Superior temporal gyrus (tissue), 1 donor: ENCODE results near the gene VWA5A.
"Not testable (repeated sequence)": the region's sequence is repeated elsewhere in the genome, so short reads cannot be mapped to it uniquely, and the experiment has no call there.

Source experiments
- DNase-seq: peaks from one replicate; pipeline ENCODE4 v3.0.0-alpha.2; 2016; ENCODE audit errors: extremely low spot score

VWA5A gene

DNA sequence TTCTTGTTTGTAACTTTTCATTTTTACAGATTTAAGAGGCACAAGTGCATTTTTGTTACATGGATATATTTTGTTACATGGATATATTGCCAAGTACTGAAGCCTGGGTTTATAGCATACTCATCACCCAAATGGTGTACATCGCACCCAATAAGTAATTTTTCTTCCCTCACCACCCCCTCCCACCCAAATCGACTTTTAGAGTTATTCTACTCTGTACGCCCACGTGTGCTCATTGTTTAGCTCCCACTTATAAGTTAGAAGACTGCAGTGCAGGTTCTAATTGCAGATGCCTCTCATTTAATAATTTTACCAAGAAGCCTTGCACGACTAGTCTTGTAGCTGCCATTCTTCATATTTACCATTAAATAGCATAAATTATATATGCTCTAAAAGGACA is 20.5 kb upstream of the VWA5A start:
- no peak for DNase-seq

DNA sequence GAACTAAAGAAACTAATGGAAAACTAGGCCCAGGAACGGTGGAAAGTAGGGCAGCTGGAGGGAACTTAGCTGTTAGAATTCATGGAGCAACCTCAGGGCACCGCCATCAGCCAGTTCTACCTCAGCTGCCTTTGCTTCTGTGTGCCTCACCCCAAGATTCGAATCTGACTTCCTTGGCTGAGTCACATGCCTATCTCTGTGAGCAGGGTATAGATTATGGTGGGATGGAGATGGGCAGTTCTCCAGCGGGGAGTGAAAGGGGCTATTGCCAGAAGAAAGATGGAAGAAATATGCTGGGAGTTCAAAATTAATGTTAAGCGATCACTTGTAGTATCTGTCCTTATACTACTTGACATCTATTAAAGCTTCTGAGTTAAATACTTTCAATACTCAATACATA is 18.9 kb upstream of the VWA5A start:
- no peak for DNase-seq

DNA sequence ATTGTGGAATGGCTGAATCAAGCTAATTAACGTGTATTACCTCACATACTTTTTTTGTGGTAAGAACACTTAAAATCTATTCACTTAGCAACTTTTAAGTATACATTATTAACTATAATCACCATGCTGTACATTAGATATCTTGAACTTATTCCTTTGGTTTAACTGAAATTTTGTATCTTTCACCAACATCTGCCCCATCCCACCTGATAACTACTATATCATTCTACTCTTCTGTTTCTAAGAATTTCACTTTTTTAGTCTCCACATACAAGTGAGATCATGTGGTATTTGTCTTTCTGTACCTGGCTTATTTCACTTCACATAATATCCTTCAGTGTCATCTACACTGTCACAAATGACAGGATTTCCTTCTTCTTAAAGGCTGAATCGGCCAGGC is 17.1 kb upstream of the VWA5A start:
- DNase-seq: no peak

DNA sequence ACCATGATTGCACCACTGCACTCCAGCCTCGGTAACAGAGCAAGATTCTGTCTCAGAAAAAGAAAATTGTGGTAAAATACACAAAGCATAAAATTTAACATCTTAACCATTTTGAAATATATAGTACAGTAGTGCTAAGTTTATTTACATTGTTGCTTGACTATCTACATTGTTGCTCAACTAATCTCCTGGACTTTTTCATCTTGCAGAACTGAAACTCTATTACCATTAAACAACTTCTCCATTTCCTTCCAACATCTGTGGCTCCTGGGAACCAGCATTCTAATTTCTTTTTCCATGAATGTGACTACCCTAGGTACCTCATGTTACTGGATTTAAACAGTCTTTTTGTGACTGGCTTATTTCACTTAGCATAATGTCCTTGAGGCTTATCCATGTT is 13.5 kb upstream of the VWA5A start:
- DNase-seq: no peak

DNA sequence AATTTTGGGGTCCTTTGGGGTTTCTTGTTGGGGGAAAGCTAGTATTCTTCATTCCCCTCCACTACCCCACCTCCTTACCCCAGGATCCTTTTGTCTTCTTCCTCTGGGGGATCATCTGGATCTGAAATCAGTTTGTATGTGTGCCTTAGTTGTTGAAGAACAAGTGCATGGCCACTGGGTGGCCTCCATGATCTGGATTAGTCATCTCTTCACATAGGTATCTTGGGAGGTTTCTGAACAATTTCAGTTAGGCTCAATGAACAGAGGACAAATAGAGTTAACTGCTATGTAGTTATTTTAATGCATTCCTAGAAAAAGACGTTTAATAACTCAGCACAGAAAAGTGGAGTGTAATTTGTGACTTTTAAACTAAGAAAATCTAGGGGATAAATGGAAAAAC is 7.1 kb upstream of the VWA5A start:
- no peak for DNase-seq

DNA sequence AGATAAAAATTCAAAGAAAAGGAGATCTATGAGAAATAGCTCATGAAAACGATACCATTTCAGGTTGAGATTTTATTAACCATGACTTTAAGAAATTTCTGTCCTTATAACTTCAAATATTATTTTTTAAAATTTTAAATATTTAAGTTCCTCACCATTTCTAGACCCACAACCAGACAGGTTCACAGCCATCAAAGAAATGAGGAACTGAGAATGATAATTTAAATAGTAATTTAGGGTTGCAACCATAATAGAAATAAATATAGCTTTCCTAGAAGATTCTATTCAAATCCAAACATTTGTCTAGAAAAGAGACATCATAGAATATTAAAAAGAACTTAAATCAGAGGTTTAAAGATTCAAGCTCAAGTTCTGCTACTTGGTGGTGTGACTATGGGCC is 5.9 kb upstream of the VWA5A start:
- DNase-seq: no peak

DNA sequence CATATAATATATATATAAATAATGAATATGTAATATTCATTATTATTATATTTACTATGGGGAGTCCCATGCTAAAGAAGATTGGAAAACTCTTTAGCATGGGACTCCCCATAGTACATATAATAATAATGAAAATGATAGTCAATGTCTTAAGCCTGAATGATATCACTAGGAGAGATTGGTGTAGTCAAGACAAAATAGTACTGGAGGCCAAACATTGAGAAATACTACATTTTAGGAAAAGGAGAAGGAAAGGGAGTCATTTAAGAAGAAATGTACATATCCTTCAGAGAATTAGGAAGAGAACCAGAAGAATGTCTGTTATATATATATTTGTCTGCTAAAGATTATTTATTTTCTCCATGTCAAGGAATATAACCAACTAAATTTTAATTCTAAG is 5.0 kb upstream of the VWA5A start:
- DNase-seq: no peak

DNA sequence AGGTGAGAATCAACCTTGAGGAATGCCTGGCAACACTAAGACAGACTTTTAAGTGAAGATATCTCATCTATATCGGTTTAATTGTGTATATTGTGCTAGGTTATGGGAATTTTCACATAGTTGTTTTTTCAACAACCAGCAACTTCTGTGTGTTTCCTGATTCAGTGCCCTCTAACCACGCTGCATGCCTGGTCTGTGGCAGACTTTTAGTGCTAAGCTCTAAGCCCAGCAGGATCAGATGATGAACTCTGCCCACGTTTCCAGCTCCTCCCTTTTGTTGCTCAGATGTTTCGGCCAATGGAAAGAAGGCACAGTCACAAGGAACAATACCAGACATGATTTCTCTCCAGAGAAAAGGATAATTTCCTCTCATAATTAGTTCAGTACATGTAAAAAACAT is 1.4 kb upstream of the VWA5A start:
- DNase-seq: no peak

DNA sequence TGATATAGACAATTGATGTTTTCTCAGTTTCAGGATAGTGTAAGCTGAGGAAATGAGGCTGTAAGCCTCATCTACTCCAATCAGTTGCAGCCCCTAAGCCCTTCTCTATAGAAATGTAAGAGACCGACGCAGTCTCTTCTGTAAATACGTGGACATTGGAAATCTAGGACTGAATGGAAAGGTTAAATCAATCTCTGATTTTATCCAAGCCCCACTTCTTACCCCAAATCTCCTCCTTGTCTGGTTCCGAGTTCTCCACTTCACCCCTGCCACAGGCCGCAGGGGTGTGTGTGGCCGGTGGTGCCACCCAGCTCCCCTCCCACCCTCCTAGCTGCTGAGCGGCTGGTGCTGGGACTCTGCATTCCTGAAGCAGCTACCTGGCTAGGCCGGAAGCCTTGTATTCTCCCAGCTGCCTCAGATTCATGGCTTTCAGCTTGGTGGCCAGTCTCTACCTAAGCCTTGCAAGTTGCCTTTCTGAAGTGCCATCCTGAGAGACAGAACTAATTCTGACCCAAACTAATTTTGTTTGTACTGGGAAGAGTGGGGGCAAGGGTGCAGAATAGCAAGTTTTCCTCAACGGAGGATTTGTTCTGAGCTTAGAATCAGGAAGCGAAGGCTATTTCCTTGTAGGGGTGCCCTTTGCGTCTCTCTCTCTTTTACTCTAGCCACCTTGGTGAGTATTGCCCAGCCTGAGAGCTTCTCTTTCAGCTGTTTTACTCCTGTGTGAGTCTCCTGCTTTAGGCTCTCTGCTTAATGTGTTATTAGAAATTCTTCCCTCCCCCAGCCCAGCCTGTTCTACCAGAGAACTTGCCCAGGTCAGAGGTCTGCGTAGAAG is 749 bp downstream of the VWA5A start:
- no peak for DNase-seq

DNA sequence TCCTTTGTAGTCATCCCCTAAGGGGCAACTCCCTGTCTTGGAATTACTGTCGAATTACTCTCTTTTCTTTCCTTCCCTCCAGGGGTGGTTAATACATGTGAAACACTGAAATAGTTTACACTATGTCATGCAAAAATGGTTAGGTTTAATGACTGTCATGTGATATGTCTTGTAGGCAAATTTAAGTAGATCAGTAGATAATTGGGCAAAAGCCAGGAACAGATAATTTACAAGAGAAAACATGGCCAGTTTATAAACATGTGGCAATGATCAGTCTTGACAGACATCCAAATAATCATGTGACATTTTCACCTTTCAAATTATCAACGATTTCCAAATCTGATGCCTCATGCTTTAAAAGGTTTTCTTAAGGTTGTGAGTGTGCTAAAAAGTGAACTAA is 3.9 kb downstream of the VWA5A start:
- no peak for DNase-seq

DNA sequence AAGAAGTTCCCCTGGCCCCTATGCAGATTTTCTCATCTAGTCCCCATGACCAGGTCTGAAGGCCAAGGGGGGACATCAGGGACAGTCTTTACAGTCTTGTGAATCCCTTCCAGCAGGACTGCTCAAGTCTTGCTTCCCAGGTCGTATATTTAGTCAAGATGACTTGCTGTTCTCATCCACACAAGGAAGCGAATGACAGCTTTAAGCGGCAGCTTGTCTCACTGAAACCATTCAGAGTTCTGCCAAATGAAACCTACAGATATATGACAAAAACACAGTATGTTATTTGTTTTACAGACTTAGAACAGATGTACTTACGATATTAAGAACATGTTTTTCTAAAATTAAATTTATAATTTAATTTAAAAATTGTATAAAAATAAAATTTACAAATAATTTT is 5.6 kb downstream of the VWA5A start:
- DNase-seq: no peak

DNA sequence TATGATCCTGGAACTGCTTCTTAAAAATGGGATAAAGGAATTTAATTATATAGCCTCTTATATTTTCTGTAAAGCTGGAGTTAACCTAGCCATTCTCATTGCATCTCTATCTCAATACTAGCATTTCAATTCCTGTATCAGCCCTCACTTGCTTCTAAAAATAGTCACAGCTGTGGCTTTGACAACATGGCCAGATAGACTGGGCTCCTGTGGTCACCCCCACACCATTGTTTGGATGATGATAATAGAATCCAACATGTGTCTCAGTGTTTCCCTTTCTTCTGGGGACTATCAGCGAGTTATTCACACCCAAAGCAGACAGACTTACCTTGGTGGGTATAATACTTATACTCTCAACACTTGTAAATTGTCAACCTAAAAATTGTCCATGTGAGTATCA is 6.9 kb downstream of the VWA5A start:
- DNase-seq: no peak

DNA sequence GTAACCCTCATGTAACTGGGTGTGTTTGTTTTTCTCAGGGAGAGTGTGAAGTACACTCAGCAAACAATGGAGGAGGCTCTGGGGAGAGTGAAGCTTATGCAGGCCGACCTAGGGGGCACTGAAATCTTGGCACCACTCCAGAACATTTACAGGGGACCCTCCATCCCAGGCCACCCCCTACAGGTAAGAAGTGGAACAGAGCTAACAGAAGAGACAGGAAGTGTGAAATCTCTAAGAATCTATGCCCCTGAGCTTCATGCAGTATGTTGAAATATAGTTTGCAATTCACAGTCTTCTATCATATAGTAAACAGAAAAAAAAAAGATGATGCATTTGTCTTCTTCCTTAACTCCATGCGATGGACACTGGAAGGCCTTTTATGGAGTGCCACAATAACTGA is 8.4 kb downstream of the VWA5A start:
- DNase-seq: no peak

DNA sequence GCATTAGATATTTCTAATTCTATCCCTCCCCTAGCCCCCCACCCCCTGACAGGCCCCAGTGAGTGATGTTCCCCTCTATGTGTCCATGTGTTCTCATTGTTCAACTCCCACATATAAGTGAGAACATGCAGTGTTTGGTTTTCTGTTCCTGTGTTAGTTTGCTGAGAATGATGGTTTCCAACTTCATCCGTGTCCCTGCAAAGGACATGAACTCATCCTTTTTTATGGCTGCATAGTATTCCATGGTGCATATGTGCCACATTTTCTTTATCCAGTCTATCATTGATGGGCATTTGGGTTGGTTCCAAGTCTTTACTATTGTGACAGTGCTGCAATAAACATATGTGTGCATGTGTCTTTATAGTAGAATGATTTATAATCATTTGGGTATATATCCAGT is 11.9 kb downstream of the VWA5A start:
- not testable (repeated sequence) for DNase-seq

DNA sequence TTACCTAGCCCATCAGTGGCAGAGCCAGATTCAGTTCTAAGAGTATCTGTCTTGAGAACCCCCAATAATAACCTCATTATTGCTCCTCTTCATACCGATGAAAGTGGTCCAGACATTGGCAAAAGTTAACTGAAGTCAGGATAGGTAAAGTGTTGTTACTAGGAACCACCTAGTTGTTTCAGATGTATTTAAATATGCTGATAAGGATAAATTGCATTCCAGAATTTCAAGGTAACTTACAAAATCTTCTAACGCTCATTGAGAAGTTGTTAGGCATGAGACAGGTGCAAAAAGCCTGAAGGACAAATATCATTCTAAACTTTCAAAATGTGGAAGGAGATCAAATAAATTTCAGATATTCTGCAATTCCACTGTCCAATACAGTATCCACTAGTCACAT is 27.8 kb downstream of the VWA5A start:
- no peak for DNase-seq

DNA sequence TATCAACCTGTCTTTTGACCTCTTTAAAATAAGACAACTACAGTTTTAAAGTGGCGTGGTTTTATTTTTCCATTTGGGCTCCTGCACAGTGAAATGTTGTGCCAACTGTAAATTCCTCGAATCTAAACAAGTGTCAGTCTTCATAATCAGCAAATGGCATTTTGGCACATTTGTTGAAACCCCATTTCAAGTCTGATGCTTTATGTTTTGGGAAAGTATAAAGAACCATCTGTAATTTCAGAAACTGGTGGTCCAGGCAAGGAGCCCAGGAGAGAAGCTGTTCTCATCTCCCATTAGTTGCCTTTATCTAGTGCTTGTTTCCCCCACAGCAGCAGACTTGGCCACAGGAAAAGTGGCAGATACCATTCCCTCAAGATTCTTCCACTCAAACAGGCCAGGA is 32.7 kb downstream of the VWA5A start:
- DNase-seq: no peak

DNA sequence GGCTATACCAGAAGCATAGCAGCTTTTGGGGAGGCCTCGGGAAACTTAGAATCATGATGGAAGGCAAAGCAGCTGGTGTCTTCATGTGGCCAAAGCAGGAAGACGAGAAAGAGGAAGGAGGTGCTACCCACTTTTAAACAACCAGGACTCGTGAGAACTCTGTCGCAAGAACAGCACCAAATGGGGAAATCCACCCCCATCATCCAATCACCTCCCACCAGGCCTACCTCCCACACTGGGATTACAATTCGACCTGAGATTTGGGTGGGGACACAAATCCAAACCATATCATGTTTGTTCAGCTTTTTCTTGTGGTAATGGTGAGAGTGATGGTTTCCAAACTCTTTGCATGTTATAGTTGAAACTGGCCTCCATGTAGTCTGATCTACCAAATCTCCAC is 35.4 kb downstream of the VWA5A start:
- DNase-seq: no peak

DNA sequence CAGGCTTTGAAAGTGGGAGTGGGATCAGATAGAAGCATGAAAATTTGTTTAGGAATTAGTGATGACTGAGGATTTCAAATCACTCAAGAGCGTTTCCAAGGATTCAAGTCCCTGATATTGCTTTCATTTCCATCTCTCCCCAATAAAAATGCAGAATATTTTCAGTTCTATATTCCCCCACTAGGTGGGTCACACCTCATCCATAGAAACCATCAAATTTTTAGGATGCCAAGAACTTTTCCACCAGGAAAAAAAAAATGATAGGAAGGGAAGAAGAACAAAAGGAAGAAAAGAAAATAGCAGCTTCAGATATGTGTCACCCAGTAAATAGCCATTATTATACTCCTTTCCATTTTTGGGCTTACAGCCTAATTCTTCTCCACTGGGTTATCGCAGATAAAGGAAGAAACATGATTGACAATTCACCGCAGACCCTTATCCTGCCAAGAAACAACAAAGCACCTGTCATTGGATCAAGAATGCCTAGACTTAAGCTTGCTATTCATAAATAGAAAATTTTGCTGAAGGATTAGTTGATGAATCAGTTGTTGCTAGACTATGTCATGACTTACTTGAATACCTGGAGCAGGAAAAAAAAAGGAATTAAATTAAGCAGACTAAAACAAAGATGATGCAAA is 37.6 kb downstream of the VWA5A start:
- DNase-seq: no peak

DNA sequence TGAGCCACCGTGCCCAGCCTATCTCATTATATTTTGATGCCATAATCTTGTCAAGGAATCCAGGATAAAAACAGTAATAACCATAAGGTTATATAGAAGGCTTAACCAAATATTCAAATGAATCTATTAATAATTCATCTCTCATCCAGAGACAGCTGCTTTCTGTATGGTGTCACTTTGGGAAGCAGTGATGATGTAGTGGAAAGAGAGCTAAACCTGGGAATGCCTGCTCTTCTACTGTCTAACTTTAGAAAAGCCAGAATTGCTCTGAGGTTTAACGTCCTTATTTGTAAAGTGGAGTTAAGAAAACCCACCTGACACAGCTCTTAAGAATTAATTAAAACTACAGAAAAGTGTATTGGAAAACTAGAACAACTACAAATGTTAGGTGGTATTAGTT is 38.6 kb downstream of the VWA5A start:
- no peak for DNase-seq

DNA sequence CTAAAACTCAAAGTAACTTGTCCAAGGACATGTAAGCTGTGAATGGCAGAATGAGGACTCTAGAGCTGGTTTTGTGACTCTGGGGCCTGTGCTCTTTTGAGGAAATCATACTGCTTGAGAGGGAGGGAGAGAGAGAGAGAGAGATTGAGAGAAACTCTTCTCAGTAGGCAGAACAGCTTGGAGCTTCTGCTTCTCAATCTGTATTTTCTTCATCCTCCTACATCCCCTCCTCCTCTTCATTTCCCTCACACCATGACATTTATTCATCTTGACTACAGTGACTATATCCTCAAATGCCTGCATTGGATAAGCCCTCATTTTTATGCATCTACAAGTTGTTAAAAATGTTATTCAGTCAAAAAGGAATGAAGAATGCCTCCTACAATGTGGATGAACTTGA is 44.2 kb downstream of the VWA5A start:
- no peak for DNase-seq

DNA sequence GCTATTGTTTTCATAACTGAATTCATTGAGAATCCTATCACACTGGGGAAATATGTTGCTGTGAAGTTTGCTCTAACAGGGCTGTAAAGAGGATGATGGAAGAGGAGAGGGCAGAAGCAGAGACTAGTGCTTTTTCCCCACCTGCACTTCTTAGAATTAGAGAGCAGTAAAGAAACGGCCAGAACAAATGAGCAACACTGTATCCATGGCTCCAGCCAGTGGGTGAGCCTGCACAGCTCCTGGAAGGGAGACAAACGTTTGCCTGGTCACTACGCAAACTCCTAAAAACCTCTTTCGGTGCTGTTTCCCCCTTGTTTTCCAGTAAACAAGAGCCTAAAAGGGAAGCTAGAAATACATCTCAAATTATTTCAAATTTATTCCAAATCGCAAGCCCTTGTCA is 45.7 kb downstream of the VWA5A start:
- no peak for DNase-seq

DNA sequence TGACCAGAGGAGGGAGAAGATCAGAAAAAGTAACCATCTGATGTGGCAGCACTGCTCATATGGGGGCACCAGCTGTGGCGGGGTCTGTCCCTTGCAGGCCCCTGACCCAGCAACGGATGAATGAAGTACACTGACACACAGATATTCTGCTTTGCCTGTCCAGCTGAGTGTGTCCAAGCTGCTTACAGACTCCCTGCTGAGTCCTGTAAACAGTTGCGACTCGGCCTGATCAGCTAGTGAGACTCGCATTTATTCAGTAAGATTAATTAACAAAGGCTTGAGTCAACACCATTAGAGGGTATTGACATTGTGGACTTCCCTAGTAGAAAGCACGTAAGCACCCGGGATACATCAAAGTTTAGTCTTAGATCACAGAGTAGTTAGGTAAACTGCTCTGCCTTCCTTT is 52.6 kb downstream of the VWA5A start:
- DNase-seq: no peak

DNA sequence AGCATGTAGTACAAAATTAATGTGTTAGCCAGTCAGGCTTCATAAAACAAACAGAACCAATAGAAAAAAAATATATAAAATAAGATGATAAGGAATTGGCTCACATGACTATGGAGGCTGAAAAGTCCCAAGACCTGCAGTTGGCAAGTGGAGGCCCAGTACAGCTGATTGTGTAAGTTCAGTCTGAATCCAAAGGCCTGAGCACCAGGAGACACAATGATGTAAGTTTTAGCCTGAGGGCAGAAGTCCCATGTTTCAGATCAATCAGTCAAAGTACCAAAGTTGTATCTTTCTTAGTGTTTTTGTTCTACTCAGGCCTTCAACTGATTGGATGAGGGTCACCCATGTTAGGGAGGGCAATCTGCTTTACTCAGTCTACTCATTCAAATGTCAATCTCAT is 53.5 kb downstream of the VWA5A start:
- DNase-seq: no peak

DNA sequence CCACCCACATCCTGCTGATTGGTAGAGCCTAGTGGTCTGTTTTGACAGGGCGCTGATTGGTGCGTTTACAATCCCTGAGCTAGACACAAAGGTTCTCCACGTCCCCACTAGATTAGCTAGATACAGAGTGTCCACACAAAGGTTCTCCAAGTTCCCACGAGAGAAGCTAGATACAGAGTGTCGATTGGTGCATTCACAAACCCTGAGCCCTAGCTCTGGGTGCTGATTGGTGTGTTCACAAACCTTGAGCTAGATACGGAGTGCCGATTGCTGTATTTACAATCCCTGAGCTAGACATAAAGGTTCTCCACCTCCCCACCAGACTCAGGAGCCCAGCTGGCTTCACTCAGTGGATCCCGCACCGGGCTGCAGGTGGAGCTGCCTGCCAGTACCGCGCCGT is 55.1 kb downstream of the VWA5A start:
- DNase-seq: not testable (repeated sequence)
